HG03108 (cell line): ENCODE measurements around the gene SMYD4.
"Not testable (repeated sequence)": the region's sequence is repeated elsewhere in the genome, so short reads cannot be mapped to it uniquely, and the experiment has no call there.

Source experiments
- ATAC-seq: cut with Tn5 transposase; IDR thresholded peaks from one replicate; pipeline ENCODE4 v1.9.1; 2021; ENCODE audit warnings: moderate library complexity; ENCODE audit not compliant: unreplicated experiment

SMYD4 gene

GRCh38 chr17:1758807-1759206 is 70.9 kb downstream of the SMYD4 start:
- no peak for ATAC-seq

- ATAC-seq = no peak
Measured at GRCh38 chr17:1755827-1756262, 73.9 kb downstream of the SMYD4 start.

GRCh38 chr17:1755252-1755826 is 74.4 kb downstream of the SMYD4 start:
- no peak for ATAC-seq

GRCh38 chr17:1754430-1755112 is 75.1 kb downstream of the SMYD4 start:
- no peak for ATAC-seq

- no peak for ATAC-seq
Measured at GRCh38 chr17:1753767-1754429, 75.8 kb downstream of the SMYD4 start.

GRCh38 chr17:1752425-1753262 is 77.1 kb downstream of the SMYD4 start:
- no peak for ATAC-seq

- no peak for ATAC-seq
Measured at GRCh38 chr17:1750628-1751027, 79.1 kb downstream of the SMYD4 start.

- ATAC-seq = no peak
Measured at GRCh38 chr17:1746975-1747543, 82.6 kb downstream of the SMYD4 start.

- ATAC-seq = no peak
Measured at GRCh38 chr17:1745513-1746020, 84.1 kb downstream of the SMYD4 start.

- no peak for ATAC-seq
Measured at GRCh38 chr17:1744551-1745512, 84.9 kb downstream of the SMYD4 start.

GRCh38 chr17:1743088-1743439 is 86.6 kb downstream of the SMYD4 start:
- ATAC-seq = no peak

GRCh38 chr17:1742371-1743087 is 87.2 kb downstream of the SMYD4 start, which contains the start of gene SERPINF2:
SERPINF2 (plus strand) TSS chr17:1742871; CDS start chr17:1744996, 2,125 bp downstream.
- no peak for ATAC-seq

GRCh38 chr17:1741899-1742298 is 87.8 kb downstream of the SMYD4 start:
- not testable (repeated sequence) for ATAC-seq

- no peak for ATAC-seq
Measured at GRCh38 chr17:1737531-1738291, 92.0 kb downstream of the SMYD4 start.

GRCh38 chr17:1736348-1737281 is 93.1 kb downstream of the SMYD4 start:
- no peak for ATAC-seq

- ATAC-seq = no peak
Measured at GRCh38 chr17:1735834-1736347, 93.8 kb downstream of the SMYD4 start.

GRCh38 chr17:1735418-1735817 is 94.3 kb downstream of the SMYD4 start:
- no peak for ATAC-seq
